ENCODE data around the gene TAPBP. TPM values are rescaled to one million over a fixed set of nuclear protein-coding genes. Genes with fewer than 3 reads are reported as not detected.

Gene TAPBP
- total and polyA plus RNA-seq, 9 of the 15 experiments (the other 6 are each of a cell fraction or from before 2014, with no cell fraction given) = 5.6 to 74.0 (median 22.3) TPM

- TF ChIP-seq, protein P1, sequence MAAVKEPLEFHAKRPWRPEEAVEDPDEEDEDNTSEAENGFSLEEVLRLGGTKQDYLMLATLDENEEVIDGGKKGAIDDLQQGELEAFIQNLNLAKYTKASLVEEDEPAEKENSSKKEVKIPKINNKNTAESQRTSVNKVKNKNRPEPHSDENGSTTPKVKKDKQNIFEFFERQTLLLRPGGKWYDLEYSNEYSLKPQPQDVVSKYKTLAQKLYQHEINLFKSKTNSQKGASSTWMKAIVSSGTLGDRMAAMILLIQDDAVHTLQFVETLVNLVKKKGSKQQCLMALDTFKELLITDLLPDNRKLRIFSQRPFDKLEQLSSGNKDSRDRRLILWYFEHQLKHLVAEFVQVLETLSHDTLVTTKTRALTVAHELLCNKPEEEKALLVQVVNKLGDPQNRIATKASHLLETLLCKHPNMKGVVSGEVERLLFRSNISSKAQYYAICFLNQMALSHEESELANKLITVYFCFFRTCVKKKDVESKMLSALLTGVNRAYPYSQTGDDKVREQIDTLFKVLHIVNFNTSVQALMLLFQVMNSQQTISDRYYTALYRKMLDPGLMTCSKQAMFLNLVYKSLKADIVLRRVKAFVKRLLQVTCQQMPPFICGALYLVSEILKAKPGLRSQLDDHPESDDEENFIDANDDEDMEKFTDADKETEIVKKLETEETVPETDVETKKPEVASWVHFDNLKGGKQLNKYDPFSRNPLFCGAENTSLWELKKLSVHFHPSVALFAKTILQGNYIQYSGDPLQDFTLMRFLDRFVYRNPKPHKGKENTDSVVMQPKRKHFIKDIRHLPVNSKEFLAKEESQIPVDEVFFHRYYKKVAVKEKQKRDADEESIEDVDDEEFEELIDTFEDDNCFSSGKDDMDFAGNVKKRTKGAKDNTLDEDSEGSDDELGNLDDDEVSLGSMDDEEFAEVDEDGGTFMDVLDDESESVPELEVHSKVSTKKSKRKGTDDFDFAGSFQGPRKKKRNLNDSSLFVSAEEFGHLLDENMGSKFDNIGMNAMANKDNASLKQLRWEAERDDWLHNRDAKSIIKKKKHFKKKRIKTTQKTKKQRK (IDR thresholded peaks at IDR 0.05; ENCODE audit: borderline replicate concordance, low read depth, low read length) = no peak
- TF ChIP-seq, protein P2, sequence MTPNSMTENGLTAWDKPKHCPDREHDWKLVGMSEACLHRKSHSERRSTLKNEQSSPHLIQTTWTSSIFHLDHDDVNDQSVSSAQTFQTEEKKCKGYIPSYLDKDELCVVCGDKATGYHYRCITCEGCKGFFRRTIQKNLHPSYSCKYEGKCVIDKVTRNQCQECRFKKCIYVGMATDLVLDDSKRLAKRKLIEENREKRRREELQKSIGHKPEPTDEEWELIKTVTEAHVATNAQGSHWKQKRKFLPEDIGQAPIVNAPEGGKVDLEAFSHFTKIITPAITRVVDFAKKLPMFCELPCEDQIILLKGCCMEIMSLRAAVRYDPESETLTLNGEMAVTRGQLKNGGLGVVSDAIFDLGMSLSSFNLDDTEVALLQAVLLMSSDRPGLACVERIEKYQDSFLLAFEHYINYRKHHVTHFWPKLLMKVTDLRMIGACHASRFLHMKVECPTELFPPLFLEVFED (CRISPR knock-in tag; conservative IDR thresholded peaks at IDR 0.05) = no peak
- no peak for TF ChIP-seq ZBTB26 (CRISPR knock-in tag; IDR thresholded peaks at IDR 0.05)
- TF ChIP-seq, protein P3, sequence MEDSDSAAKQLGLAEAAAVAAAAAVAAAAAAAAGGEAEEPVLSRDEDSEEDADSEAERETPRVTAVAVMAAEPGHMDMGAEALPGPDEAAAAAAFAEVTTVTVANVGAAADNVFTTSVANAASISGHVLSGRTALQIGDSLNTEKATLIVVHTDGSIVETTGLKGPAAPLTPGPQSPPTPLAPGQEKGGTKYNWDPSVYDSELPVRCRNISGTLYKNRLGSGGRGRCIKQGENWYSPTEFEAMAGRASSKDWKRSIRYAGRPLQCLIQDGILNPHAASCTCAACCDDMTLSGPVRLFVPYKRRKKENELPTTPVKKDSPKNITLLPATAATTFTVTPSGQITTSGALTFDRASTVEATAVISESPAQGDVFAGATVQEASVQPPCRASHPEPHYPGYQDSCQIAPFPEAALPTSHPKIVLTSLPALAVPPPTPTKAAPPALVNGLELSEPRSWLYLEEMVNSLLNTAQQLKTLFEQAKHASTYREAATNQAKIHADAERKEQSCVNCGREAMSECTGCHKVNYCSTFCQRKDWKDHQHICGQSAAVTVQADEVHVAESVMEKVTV (CRISPR knock-in tag; IDR thresholded peaks at IDR 0.05) = no peak
- TF ChIP-seq PPARD (CRISPR knock-in tag; IDR thresholded peaks at IDR 0.05) = no peak
- TF ChIP-seq MTA3 (IDR thresholded peaks at IDR 0.05; ENCODE audit: borderline replicate concordance) = no peak
- no peak for TF ChIP-seq ETV1 (tag; conservative IDR thresholded peaks at IDR 0.05; ENCODE audit: low read depth)
- TF ChIP-seq, protein P4, sequence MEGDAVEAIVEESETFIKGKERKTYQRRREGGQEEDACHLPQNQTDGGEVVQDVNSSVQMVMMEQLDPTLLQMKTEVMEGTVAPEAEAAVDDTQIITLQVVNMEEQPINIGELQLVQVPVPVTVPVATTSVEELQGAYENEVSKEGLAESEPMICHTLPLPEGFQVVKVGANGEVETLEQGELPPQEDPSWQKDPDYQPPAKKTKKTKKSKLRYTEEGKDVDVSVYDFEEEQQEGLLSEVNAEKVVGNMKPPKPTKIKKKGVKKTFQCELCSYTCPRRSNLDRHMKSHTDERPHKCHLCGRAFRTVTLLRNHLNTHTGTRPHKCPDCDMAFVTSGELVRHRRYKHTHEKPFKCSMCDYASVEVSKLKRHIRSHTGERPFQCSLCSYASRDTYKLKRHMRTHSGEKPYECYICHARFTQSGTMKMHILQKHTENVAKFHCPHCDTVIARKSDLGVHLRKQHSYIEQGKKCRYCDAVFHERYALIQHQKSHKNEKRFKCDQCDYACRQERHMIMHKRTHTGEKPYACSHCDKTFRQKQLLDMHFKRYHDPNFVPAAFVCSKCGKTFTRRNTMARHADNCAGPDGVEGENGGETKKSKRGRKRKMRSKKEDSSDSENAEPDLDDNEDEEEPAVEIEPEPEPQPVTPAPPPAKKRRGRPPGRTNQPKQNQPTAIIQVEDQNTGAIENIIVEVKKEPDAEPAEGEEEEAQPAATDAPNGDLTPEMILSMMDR (IDR thresholded peaks at IDR 0.05 in 2 of 3, conservative IDR thresholded peaks at IDR 0.05 in 1 of 3; ENCODE audit: insufficient read depth in 2 of 3, low read depth in 1 of 3, low read length in 3 of 3) = peak; percentile 26 to 43 (median 28); a peak in 3 of 6 replicates
- TF ChIP-seq, protein P5, sequence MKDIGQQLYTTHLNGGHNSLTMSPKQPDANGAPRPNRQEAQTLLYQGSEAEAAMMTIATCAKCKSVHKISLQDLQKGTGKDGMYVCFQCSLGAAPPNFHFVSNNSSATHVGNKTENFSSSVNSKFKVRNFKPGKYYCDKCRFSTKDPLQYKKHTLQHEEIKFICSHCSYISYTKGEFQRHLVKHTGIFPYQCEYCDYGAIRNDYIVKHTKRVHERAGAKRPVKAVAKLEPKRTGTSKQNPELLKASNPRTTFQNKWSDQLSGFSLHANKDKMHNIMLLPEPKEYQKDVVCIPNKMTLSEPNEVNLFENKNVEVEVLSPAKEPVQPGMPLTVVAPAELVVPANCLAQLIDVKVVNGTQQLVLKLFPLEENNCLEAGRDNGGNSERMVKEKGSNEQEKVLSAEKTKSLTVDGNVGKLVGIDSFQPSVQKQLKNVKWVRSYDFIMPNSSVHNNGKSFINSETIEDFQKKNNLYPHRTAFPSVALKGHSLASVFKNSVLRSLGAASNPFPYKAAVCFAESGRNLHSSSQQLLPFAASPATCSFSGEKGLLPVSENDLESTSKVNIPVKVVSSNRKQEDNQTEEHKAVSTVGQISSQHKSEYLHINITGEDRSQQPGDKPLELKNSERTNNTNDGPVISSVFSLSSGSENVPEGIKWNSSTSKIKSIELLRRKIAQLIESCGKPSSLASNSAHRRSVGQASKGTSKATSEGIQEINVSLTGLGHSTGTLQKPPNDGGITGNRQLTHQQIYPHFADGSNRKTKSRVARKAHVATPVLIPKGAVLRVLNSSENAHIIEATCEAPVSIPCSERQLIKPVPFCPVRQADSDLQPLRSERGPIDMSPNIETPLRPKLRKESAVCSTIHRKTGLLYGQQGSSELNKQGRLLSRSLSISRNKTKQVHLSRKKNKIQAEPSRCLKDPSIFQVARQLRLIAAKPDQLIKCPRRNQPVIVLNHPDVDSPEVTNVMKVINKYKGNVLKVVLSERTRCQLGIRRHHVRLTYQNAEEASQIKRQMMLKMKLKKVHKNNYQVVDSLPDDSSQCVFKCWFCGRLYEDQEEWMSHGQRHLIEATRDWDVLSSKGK (CRISPR knock-in tag; IDR thresholded peaks at IDR 0.05) = no peak
- TF ChIP-seq, protein P6, sequence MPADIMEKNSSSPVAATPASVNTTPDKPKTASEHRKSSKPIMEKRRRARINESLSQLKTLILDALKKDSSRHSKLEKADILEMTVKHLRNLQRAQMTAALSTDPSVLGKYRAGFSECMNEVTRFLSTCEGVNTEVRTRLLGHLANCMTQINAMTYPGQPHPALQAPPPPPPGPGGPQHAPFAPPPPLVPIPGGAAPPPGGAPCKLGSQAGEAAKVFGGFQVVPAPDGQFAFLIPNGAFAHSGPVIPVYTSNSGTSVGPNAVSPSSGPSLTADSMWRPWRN (IDR thresholded peaks at IDR 0.05; ENCODE audit: low read depth) = no peak
- 0 out of 2 replicates have a peak, but pooled peaks have one; percentile 11 for TF ChIP-seq SMC3 (conservative IDR thresholded peaks at IDR 0.05; ENCODE audit: insufficient read depth, low read depth, low read length)
Measured at GRCh38 chr6:33277663-33278391, 36.1 kb downstream of the TAPBP start (continued).

Measured in K562 (cell line).